Mammary epithelial cell (primary cell): ENCODE data around the gene MYO15B.

ENCODE experiments used
- EZH2 ChIP-seq: IDR thresholded peaks from 2 replicates; pipeline ENCODE4 v1.6.1; 2012; ENCODE audit warnings: low read length, inconsistent platforms, borderline replicate concordance
- TF ChIP-seq, protein P1 (sequence below), 2 donors: IDR thresholded peaks in 1 of 2; conservative IDR thresholded peaks in 1 of 2; 2 replicates each; pipeline ENCODE4 v1.5.1; 2011 to 2012; ENCODE audit warnings: inconsistent platforms in 2 of 2, low read length in 2 of 2, mild to moderate bottlenecking in 2 of 2, control low read depth in 1 of 2, low read depth in 1 of 2; ENCODE audit not compliant: insufficient read depth in 1 of 2; ENCODE audit errors: extremely low read depth in 1 of 2

DNA sequence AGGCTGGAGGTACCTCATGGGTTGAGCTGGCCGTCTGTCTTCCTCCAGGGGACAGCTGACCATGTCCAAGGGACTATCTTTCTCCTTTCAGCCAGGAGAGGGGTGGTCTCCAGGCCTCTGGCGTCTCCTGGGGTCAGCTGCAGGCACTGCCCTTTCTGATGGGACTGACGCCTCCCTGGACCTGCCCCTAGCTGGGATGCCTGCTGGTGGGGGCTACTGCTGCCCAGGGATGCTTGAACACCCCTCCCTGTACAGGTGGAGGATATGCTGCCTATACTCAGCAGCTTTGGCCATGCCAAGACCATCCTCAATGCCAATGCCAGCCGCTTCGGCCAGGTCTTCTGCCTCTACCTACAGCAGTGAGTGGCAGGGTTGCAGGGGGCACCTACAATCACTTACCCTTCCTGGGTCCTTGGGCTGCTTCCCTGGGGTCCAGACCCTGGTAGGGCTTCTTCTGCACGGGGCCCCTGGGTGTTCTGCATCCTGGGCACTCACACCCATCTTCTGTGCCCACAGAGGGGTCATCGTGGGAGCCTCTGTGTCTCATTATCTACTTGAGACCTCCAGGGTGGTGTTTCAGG, 4.2 kb downstream of the MYO15B start:
- TF ChIP-seq, protein P1, sequence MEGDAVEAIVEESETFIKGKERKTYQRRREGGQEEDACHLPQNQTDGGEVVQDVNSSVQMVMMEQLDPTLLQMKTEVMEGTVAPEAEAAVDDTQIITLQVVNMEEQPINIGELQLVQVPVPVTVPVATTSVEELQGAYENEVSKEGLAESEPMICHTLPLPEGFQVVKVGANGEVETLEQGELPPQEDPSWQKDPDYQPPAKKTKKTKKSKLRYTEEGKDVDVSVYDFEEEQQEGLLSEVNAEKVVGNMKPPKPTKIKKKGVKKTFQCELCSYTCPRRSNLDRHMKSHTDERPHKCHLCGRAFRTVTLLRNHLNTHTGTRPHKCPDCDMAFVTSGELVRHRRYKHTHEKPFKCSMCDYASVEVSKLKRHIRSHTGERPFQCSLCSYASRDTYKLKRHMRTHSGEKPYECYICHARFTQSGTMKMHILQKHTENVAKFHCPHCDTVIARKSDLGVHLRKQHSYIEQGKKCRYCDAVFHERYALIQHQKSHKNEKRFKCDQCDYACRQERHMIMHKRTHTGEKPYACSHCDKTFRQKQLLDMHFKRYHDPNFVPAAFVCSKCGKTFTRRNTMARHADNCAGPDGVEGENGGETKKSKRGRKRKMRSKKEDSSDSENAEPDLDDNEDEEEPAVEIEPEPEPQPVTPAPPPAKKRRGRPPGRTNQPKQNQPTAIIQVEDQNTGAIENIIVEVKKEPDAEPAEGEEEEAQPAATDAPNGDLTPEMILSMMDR (conservative IDR thresholded peaks at IDR 0.05 in 1 of 2, IDR thresholded peaks at IDR 0.05 in 1 of 2; ENCODE audit: extremely low read depth in 1 of 2, insufficient read depth in 1 of 2, low read depth in 1 of 2, low read length in 2 of 2): no peak
- TF ChIP-seq EZH2: no peak
